D721Med (cell line): Measurements from ENCODE around the gene LRRFIP1.

Experiments
- DNase-seq: peaks from one replicate; pipeline ENCODE4 v3.0.0; 2011; ENCODE audit warnings: low spot score; ENCODE audit not compliant: insufficient read length
- FAIRE-seq: peaks from 2 replicates; lab custom pipeline; 2011; peaks lifted over from hg19 to GRCh38; lab: Jason Lieb, UNC
- TF ChIP-seq, protein P1 (sequence below): IDR thresholded peaks from 2 replicates; pipeline ENCODE4 v1.5.1; 2012; ENCODE audit warnings: mild to moderate bottlenecking, control low read depth; ENCODE audit not compliant: insufficient read depth; ENCODE audit errors: missing control alignments

LRRFIP1 gene

DNA sequence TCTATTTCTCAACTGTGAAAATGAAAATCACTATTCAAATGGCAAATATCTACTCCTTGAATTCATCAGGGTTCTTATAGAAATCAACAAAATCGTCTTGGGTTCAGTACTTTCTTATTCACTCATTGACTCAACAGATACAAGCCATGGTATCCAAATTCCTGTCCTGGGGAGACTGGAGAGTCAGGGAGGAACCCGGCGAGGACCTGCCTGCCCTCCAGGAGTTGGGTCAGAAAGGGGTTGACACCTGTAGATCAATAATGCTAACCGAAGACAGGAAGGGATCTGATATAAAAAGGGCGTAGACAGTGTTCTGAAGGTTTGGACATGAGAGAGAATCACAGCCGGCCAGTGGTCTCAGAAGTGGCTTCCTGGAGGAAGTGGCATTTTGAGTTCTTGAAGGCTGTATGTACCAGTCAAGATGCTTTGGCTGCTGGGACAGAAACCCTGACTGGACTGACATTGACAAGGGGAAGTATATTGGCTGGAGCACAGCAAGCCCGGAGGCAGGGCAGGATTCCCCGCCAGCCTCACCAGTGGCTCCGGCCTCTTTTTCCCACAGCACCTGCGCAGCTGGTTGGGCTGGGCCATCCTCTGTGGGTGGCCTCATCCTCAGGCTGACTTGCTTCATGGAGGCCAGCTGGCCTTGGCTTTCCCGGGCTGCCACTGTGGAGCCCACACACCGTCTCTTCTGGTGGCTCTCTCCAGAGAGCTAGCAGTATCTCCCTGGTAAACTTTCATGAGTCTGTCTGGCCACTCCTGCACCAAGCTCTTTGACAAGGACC is 3.0 kb downstream of the LRRFIP1 start:
- no peak for FAIRE-seq
- DNase-seq: no peak
- TF ChIP-seq, protein P1, sequence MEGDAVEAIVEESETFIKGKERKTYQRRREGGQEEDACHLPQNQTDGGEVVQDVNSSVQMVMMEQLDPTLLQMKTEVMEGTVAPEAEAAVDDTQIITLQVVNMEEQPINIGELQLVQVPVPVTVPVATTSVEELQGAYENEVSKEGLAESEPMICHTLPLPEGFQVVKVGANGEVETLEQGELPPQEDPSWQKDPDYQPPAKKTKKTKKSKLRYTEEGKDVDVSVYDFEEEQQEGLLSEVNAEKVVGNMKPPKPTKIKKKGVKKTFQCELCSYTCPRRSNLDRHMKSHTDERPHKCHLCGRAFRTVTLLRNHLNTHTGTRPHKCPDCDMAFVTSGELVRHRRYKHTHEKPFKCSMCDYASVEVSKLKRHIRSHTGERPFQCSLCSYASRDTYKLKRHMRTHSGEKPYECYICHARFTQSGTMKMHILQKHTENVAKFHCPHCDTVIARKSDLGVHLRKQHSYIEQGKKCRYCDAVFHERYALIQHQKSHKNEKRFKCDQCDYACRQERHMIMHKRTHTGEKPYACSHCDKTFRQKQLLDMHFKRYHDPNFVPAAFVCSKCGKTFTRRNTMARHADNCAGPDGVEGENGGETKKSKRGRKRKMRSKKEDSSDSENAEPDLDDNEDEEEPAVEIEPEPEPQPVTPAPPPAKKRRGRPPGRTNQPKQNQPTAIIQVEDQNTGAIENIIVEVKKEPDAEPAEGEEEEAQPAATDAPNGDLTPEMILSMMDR: no peak

DNA sequence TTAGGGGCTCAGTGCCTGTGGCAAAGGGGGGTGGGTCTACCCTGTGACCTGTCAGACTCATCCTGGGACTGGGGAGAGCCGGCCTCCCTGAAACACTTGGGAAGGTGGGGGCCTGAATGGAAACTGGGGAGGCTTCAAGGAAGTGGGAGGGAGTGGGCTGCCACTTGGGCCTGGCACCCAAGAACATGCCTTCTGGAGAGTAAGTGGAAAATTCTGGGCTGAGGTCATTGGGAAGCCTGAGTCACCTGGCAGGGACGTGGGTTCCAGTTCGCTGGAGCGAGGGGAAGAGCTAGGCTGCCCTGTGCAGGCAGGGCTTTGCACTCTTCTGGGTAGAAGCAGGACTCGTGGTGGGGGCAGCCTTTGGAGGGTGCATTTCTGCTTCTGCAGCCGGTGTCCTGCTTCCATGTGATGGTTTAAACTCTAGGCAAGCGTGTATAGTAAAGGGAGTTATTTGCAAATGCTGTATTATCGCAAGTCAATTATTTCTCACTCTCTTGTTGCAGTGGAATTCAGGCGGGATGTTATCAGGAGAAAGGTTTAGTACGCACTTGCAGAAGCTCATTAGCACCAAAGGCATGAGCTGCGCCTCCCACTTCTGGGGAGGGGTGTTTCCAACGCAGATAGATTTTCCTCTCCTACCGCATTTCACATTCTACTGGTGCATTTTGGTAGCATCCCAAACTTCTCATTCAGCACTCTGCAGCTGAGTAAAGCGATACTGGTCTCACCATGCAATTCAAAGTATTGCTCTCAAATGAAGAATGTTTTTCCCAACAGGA is 3.8 kb downstream of the LRRFIP1 start:
- no peak for FAIRE-seq
- DNase-seq: no peak

DNA sequence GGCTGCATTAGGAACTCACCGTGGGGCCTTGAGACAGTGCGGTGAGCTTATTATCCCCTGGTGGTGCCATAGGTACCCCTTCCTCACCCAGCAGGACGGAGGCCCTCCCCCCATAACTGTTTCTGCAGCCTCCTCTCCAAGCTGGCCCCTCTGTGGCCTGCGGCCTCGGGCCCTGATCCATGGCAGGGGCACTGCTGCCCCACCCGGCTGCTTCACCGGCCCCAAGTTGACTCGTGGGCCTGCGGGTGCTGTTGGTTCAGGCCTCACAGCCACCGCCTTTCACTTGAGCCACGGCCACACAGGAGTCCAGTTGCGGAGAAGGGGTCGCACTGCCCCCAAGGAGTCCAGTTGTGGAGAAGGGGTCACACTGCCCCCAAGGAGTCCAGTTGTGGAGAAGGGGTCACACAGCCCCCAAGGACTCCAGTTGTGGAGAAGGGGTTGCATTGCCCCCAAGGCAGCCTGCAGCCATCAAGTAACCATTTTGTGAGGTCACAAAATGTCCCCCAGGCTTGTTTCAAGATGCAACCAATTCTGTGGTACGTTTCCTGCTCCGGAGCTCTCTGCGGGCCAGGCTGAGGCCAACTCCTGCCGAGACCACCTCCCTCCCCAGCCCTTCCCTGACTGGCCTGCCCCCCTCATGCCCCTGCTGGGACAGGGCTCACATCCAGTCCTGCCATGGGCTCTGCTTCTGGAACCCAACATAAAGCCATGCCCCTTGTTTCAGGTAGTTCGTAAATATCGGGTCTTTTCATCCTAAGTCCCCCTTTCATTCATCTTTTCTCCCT is 4.6 kb downstream of the LRRFIP1 start:
- no peak for DNase-seq
- no peak for FAIRE-seq
- TF ChIP-seq, protein P1: no peak

More for the DNA sequence above, 3.8 kb downstream of the LRRFIP1 start:
- TF ChIP-seq, protein P1: no peak

DNA sequence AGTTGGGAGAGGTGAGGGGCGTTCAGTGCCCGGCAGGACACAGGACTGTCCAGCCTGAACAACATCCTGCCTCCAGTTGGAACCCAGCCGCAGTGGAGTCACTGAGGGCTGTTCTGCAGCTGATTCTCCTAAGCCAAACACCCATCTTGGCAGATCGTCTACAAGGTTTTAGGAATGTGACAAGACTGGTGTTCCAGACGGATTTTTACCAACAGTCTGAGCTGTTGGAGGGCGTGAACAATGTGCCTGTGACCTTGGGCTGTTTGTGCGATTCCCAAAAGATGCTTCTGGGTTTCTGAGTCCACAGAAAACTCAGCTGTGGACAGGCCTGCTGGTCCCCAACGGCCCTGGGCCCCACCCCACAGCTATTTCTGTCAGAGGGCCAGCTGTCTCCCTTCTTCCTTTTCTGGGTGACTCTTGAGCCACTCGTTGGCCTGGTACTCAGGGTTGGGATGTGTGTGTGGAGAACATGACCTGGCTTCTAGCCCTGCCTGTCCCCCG is 5.7 kb downstream of the LRRFIP1 start:
- TF ChIP-seq, protein P1: no peak
- DNase-seq (no peak), FAIRE-seq (no peak)

DNA sequence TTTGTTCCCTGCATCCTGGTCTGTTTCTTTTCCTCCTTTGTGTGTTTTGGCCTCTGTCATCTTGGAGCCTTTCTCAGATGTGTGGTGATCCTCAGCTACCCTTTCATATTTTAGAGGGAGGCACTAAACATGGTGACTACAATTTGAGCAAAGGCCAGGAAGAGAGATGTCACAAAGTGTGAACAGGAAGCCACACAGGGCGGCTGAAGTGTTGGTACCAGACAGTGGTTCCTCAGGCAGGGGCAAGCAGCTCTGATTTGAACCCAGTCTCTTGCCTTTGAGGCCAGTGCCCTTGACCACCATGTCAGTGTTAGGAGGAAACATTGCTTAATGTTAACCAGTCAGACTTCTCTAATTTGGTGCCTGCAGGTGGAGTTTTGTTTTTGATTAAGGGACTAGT is 9.2 kb downstream of the LRRFIP1 start:
- TF ChIP-seq, protein P1: no peak

DNA sequence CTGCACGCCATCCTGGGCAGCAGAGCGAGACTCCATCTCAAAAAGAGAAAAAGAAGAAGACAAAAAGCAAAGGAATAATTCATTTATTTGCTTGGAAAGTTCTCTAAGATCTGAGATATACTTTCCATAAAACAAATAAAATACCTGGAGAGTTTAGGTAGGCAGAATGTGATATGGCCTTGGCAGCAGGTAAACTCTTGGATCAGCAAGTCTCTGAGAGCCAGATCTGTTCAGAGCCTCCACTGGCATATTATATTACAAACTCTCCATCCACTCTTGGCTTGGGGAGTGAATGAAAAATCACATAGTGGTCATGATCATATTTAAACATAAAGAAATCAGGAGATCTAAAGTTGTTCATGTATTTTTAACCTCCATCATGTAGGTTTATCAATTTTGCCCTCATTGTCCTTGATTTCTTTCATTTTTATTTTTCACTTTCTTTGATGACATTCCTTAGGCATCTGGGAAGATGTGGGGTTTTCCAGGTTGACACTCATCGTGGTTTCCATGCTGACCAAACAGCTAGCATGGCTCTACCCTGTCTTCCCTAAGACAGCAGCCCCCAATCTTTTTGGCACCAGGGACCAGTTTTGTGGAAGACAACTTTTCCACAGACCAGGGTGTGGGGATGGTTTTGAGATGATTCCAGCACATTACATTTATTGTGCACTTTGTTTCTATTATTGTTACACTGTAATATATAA is 10.2 kb downstream of the LRRFIP1 start:
- DNase-seq (no peak), FAIRE-seq (no peak)
- TF ChIP-seq, protein P1: no peak

More for the DNA sequence above, 9.2 kb downstream of the LRRFIP1 start:
- FAIRE-seq: no peak
- no peak for DNase-seq
